Activated CD4-positive, alpha-beta T cell treated with anti-CD3 and anti-CD28 coated beads, Interleukin-2, Interleukin-6, amounts not matched to agents 100 ng/mL and 50 ng/mL, durations not matched to agents 16 hours and 8 hours (primary cell): ENCODE results near the gene TBC1D2B.

Experiments used
- DNase-seq: peaks from one replicate; pipeline ENCODE4 v3.0.0-alpha.2; 2020

Gene TBC1D2B

DNA sequence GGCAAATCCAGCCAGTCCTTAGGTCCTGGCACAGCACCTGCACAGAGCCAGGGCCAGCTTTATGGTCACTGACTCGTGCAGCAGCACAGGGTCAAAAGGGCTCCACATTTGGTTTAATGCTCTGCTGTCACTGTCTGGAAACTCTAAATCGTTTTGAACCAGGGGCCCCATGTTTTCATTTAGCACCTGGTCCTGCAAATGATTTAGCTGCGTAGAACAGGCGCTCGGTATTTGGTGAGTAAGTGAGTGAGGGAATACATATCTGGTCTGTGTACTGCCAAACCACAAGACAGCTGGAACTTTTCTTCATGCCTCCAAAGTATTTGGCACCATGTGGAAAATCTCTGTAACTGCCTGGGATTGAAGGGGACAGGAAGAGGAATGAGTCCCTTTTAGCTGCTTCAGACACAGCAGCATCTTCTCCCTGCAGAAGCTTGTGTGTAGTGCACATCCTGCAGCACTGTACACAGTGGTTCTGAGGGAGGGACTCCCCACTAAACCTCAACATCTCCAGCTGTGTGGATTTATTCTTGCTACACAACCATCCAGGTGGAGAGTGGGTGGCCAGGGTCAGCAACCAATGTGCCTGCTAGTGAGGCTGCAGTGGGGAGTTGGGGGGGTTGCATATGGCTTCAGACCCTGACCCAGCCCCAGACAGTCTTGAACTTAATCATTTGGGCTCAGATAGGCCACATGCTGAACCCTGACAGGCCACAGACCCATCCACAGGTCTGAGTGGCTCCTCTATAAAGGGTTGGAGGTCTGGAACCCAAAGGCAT, 15.9 kb upstream of the TBC1D2B start:
- DNase-seq, result no peak

DNA sequence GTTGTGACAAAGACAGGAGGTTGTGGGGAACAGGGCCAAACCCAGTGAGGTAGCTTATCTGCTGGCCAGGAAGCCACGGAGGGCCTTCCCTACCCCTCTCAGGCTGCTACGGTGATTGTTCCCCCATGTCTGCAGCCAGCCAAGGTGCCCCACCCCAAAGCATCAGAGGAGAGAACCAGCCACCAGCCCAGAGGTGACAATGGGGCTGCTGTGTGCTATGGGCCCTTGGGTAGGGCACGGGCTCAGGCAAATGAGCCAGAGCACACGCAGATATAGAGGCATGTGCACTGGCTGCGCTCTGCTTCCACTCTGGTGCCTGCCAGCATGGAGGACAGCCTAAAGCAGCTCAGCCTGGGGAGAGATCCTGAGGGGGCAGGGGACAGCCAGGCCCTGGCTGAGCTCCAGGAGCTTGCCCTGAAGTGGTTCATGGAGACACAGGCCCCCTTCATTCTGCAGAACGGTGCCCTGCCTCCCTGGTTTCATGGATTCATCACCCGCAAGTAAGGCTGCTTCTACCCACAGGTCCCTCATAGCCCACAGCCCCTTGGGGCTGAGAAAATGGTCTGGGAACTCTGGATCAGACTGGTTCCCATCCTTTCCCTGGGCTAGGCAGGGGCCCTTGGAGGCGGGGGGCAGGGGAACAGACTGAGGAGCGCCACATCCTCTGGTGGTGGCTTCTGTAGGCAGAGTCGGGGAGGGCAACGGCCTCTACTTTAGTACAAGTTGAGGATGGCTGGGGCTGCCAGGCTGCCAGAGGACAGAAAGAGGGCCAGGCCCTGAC, 14.9 kb upstream of the TBC1D2B start, which contains the start of gene SH2D7:
SH2D7 (plus strand) TSS at position 301 of the 781 bp plus-strand sequence; CDS start at position 325, 24 bp downstream.
- no peak for DNase-seq

DNA sequence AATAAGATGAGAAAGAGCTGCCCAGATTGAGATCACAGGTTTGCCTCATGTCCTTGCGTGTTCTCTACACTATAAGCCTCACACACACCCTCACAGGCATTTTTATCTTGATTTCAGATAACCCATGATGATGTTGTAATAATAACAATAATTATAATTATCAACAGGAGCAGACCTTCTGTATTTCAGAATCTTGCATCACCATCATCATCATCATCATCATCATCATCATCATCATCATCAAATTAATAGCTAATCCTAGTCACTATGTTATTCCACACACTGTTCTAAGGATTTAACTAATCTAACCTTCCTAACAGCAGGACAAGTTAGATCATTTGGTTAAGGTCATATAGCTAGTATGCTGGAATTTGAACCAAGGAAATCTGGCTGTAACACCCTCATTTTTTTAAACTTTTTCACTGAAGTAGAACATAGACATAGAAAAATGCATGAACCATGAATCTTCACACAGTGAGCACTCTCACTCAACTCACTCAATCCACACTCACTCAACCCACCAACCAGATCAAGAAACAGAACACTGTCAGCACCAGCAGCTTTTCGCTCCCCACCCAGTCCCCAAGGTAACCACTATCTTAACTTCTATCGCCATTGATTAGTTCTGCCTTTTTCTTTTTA, 13.0 kb upstream of the TBC1D2B start:
- no peak for DNase-seq

DNA sequence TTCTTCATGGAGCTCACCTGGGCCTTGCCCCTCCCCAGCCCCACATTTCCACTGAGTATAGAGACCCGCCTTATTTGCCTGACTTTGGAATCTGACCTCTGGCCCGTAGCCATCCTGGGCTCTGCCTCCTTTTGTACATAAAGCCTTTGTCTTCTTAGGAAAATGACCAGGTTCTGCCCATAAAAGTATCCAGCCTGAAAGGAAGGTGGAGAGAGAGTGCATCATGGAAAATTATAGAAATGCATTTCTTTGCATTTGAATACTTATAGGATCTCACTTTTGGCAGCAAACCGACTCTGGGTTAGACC, 11.2 kb upstream of the TBC1D2B start:
- no peak for DNase-seq

DNA sequence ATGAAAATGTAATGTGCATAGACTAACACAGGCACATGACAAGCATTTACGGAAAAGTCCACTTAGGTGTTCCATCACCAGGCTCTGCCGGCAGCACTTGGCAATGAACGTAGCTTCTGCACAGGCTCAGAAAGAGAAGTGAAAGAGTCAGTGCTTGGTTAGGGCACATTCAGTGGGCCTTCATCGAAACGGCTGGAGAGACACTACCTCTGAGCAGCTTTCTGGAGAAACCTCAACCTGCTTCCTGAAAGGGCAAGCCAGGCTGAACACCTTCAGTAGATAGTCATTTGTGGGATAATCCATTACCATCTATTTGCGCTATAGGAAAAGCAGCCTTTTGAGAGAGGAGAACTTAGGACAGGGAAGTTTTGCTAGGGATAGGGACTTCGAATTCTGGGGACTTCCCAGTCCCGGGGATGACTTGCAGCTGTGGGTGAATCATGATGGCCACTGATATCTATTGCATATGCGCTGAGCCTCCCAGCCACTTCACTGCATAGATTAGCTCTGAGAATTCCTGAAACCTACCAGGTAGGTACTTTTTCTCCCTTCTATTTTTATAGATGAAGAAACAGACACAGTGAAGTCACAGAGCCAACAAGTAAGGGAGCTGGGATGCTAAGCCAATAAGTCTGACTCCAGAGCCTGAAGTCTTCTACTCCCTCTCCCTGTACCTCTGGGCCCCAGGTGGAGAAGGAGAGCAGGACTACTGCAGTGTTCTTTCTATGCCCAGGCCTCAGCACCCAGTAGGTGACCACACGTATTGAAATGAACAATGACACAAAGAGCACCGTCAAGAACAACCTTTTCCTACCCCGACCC, 10.7 kb upstream of the TBC1D2B start:
- DNase-seq, result no peak

DNA sequence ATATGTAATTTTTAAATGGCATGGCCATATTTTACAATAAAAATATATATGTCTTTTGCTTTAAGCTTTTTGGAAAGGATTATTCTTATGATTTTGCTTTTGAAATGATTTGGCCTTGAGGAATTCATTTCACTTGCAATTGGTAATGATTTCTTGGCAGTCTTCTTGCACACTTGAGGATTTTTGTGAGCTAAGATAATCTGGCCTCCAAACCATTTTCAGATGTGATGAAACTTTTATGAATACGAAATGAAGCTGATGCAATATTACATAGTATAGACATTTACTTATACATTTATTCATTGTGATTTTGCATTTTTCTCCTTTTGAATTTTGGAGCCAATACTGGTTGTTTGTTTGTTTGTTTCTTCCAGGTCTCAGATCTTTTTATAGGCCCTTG, 8.4 kb upstream of the TBC1D2B start:
- DNase-seq, result no peak

DNA sequence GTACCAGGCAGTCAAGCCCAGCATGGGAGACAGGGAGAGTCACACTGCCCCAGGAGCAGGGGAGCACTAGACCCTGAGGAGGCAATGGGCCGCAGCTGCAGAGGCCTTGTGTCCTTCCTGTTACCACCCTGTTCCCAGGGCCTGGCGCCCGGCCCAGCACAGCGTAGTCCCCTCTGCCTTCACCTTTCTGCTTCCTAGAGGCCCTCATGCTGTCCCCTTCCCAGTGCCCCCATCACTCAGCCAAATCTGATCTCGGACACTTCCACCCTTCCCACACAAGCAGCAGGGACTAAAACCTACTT, 6.9 kb upstream of the TBC1D2B start:
- DNase-seq, result no peak

DNA sequence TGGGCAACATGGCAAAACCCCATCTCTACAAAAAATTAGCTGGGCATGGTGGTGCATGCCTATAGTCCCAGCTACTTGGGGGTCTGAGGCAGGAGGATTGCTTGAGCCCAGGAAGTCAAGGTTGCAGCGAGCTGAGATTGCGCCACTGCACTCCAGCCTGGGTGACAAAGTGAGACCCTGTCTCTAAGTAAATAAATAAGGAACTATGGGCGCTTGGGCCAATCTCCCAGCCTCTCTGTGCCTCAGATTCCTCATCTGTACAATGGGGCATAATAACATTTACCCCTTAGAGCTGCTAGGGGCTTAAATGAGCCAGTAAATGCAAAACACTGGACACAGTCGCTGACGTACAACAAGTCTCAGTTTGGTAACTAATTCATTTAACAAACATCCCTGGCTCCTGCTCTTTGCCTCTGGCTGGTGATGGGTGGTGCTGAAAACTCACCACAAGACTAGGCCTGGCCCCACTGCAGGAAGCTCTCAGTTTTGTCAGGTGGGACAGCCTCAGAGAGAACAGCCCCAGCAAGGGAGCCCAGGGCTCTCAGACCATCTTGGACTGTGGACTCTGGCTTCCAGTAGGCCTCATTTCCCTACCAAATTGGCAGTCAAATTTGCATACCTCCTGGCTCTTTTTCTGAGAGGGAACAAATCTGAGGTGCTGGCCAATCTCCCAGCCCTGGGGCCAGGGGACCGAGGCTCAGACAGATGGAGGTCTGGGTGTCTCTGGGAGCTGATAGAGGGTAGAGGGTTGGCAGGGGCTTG, 6.4 kb upstream of the TBC1D2B start:
- no peak for DNase-seq

DNA sequence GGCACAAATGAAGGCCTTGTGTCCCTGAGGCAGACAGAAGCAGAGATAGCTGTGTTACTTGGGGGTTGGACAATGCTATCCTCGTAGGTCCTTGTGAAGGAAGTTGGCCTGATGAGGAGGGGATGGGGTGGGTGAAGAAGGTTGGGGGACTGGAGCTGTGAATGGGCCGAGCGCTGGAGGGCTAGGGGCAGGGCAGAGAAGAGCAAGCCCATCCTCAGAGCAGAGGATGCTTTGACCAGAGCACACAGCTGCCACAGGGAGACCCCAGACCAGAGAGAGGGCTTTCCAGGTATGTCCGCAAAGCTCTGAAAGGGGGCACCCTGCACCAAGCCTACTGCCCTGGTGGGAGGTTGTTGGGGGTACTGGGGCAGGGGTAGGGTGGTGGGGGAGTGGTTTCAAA, 5.7 kb upstream of the TBC1D2B start:
- DNase-seq, result no peak

DNA sequence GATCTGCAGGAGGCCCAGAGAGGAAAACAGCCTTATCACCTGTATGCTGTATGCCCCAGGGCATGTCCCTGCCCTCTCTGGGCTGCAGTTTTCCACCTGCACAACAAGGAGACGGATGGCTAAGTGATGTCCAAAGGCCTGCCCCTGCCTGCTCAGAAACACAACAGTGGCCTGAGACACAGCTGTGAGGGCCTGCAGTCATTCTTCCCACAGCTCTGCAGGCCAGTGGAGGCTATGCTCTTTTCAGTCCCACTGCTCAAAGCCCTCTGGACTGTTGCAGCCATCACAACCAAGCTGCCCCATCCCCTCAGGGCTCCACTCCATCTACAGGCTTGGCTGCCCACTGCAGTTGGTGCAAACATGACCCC, 5.2 kb upstream of the TBC1D2B start:
- no peak for DNase-seq

DNA sequence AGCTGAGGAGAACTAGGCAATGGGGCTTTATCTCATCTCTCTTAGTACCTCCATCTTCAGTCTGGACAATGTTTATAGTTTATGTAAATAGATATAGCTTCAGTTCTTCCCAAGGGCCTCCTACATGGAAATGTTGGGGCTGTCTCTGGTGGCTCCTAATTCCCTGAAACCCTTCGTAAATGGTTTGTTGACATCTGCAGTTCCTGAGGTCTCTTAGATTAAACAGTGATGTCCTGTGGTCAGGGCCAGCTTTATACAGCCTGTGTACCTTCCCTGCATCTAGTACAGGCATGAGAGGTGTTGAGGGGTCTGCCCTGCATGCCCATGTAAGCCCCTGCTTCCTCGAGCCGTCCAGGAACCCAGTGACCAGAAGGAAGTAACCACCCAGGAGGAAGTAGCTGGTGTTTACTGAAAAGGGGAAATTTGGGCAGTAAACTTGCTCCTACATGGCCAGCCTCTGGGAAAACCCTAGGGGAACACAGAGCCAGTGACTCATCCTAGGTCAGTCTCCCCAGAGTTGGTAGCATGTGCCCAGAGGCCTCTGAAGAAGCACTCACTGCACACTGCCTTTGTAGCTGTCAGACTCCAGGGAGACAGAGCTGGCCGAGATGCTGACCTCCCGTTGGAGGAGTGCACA, 4.7 kb upstream of the TBC1D2B start:
- DNase-seq, result no peak

DNA sequence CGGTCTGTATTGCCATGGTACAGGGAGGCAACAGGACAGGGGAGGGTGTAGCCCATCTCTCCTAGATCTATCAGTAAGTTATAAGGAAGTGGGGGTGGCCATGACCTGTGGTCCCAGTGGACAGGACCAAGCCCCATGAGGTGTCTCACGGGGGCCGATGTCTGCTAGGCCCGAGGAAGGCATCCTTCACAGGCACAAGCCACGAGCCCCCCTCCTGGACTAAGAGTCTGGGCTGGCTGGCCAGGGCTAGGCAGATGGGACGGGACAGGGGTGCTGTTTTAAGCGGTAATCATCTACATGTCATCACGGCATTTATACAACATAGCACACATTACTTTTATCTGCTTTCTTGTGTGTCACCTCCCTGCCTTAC, 2.6 kb upstream of the TBC1D2B start:
- DNase-seq, result no peak

DNA sequence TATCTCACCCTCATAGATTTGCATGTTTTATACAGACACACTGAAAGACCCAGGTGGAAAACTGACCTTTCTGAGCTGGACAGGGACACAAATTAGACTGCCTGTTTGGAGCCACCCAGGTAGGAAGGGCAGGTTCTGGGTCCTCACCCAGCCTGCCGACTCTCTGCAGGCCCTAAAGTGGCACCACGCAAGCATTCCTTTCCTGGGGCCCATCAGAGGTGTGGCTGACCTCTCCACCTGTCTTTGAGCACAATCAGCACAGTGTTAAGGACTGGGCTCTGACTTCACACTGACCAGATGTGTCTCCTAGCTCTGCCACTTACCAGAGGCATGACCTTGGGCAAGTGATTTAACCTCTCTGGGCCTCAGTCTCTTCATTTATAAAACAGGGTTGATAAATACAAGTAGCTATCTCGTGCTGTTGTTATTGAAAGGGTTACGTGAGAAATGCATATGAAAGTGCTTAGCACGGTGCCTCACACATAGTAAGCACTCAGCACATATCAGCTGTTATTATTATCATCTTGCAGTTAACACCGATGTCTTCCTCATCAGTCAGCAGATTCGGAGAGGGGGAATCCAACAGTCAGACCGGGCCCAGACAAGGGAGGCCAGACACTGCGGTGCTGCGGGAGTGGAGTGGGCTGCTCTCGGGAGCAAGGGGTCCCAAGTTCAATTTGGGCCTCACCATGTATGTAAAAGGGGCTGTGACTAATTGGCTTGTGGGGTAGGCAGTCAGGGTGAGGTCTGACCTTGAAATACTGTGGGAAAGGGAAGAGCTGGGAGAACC, 2.0 kb upstream of the TBC1D2B start:
- no peak for DNase-seq

DNA sequence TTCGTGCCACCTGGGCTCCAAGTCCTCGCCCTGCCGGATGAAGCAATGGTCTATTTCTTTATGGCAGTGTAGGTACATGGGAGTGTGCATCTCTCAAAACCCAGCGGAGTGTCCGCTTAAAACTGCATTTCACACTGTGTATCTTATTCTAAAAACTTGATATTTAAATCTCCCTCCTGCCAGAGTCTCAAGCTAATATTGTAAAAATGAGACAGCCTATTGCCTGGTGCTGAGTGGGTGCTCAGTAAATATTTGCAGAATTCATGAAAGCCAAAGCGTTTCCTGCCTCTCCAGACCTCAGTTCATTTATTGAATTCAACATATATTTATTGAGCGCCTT, 330 bp upstream of the TBC1D2B start:
- DNase-seq, result no peak

DNA sequence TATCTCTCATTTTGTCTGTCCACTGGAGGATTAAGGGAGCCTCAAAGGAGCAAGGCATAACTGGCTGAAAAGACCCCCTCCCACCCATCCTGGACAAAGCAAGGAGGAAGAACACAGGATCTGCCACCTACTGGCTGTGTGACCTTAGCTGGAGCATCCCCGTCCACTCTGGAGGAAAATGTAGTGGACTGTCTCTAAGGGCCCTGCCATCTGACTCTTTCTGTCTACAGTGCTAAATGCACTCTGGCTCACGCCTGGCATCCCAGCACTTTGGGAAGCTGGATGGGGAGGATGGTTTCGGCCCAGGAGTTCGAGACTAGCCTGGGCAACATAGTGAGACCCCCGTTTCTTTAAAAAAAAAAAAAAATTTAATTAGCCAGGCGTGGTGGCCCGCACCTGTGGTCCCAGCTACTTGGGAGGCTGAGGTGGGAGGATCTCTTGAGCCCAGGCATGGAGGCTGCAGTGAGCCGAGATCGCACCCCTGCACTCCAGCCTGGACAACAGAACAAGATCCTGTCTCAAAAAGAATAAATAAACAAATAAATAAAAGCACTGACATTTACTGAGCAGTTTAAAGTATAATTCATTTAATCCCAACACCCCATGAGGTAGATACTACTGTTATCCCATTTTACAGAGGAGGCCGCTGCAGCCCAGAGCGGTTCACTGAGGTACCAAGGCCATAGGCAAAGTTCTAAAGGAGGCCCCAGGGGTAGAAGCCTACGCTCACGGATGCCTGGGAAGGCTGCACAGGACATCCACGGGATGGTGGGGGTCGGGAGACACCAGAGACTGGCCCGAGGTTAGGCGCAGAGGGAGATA, 1.1 kb downstream of the TBC1D2B start:
- DNase-seq, result no peak

DNA sequence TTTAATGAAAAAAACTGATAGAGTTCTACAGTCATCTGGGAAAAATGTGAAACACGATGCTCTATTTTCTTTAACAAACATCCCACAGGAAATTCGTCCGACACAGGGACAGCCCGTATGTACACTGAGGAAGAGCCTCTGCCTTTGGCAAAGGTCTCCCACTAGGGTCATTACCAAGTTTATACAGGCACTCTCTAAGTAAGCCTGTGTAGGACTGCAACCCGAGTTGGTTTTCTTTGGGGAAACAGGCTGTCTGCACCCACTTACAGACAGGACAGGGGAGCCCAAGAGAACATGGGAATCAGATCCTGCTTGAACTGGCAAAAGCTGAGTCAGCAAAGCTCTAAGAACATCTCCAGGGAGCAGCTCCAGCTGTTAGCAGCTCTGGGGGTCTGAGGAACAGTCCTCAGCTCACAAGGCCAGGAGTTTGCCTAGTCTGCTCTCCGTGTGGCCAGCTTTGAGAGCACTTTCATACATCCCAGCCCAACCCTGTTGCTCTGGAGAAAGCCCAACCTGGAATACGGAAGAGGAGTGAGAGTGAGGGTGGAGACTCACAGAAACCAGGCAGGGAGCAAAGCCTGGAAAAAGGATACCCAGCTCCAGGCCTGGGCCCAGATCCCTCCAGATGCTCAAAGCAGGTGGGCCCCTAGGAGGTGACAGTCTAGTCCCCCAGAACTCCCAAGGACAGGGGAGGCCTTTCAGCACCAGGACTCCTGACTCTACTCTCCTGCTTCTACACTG, 1.9 kb downstream of the TBC1D2B start:
- DNase-seq, result no peak

DNA sequence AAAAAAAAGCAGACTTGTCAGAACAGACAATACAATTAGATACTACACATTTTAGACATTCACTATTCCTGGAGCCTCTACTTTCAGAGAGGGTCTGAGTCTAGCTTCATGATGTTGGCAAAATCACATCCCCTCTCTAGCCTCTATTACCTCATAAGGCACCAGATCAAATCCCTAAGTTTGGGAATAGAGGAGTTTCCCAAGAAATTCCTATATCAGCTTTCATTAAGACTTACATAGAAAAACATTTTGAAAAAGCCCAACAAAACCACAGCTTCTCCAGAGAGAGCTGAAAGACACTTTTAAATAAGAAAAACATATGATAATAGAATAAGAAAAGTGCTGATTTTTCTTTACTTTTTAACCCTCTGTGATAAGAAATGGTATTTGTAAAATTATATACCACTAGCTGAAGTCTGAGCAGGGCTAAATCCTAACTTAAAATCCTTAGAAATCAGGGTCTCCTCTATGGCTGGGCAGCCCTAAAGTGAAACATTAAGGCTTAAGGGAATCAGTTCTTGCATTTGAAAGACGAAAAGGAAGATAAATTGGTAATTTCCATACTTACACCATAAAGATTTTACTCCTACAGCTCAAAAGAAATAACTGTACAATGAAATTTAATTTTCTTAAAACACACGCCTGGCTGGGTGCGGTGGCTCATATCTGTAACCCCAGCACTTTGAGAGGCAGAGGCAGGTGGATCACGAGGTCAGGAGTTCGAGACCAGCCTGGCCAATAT, 4.3 kb downstream of the TBC1D2B start:
- DNase-seq, result no peak

DNA sequence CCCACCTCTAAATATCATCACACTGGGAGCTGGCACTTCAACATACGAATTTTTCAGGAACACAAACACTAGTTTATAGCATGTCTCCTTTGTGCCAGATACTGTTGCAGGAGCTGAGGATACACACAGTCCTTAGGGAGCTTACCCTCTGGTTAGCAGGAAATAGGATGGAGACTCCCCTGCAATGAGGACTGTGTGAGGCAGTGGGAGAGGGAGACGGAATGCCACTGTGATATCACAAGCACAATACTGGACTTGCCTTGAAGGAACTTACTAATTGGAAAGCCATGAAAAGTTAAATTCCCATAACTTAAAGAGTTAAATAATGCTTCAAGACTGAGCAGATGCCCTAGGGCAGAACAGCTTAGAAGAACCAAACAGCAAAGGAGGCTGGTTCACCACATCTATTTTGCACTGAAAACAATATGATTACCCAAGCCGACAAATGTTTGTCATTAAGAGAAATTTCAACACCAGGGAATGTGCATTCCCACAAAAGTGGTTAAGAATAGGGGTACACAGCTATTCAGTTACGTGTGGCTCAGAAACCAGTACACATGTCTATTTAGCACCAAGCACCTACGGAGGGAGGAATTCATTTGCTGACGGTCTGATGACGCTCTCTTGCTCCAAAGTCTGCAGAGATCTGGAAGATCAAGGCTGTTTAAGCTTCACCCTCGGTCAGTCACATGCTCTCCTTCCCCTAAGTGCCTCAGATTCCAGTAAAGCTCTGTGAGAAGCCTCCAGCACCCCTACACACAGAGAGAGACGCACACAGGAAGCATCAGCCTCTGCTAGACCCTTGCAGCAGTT, 5.2 kb downstream of the TBC1D2B start:
- DNase-seq, result peak; percentile 35
